H1 (cell line): Measurements from ENCODE around the gene CTDSP1. TPM values are rescaled to one million over a fixed set of nuclear protein-coding genes. Genes with fewer than 3 reads are reported as not detected.

ENCODE experiments used
- CTCF ChIA-PET: fragments of 300-600 bp; sonication (Branson Sonifier 250); formaldehyde crosslinking; loops from one replicate; lab custom pipeline; 2021; ENCODE audit not compliant: partially characterized antibody; lab: Charles Lee
- POLR2A ChIA-PET: fragments of 300-600 bp; sonication (Branson Sonifier 250); formaldehyde crosslinking; loops from one replicate; lab custom pipeline; 2021; ENCODE audit warnings: inconsistent platforms; ENCODE audit not compliant: partially characterized antibody; lab: Charles Lee
- DNase-seq, 2 experiments: peaks; one replicate each; pipeline versions ENCODE4 v3.0.0 to v3.0.0-alpha.2; 2010 to 2022; ENCODE audit warnings: low spot score in 2 of 2, low read depth in 1 of 2, mixed read lengths in 1 of 2
- FAIRE-seq: peaks from 2 replicates; lab custom pipeline; 2011; peaks lifted over from hg19 to GRCh38; lab: Jason Lieb, UNC
- H2AFZ ChIP-seq: 2 replicates; pipeline ENCODE4 v1.8.1; 2012; ENCODE audit warnings: low read length, inconsistent platforms
- H2AK5ac ChIP-seq: 2 replicates; pipeline ENCODE4 v1.6.1; 2013; ENCODE audit warnings: low read depth, low read length
- H2BK120ac ChIP-seq: replicated peaks from 2 replicates; pipeline ENCODE3; 2013; ENCODE audit warnings: low read depth, low read length, inconsistent platforms
- H2BK12ac ChIP-seq: 2 replicates; pipeline ENCODE4 v1.6.1; 2013; ENCODE audit warnings: low read depth, low read length
- H2BK15ac ChIP-seq: 2 replicates; pipeline ENCODE4 v1.6.1; 2013; ENCODE audit warnings: low read length
- H2BK20ac ChIP-seq: 2 replicates; pipeline ENCODE4 v1.6.1; 2013; ENCODE audit warnings: low read length
- H2BK5ac ChIP-seq: 2 replicates; pipeline ENCODE4 v1.6.1; 2013; ENCODE audit warnings: low read depth, low read length
- H3K14ac ChIP-seq: 2 replicates; pipeline ENCODE4 v1.6.1; 2013; ENCODE audit warnings: inconsistent platforms; ENCODE audit not compliant: insufficient read length
- H3K18ac ChIP-seq: 2 replicates; pipeline ENCODE4 v1.6.1; 2013; ENCODE audit warnings: low read length; ENCODE audit errors: extremely low read depth
- H3K23ac ChIP-seq: 2 replicates; pipeline ENCODE4 v1.6.1; 2013; ENCODE audit warnings: inconsistent platforms; ENCODE audit not compliant: insufficient read length
- H3K23me2 ChIP-seq: 2 replicates; pipeline ENCODE4 v1.6.1; 2013; ENCODE audit warnings: low read depth, low read length
- H3K27ac ChIP-seq: 2 replicates; pipeline ENCODE4 v1.6.1; 2011; ENCODE audit warnings: low read depth, low read length, inconsistent platforms
- H3K27me3 ChIP-seq, 4 experiments: replicated peaks in 1 of 4; 1 replicate in 1 of 4; 2 replicates in 3 of 4; pipeline versions ENCODE4 v1.6.1 to v1.8.1; 2011 to 2013; ENCODE audit warnings: low read length in 3 of 4, mild to moderate bottlenecking in 3 of 4, inconsistent platforms in 2 of 4, mixed read lengths in 2 of 4, moderate library complexity in 1 of 4; ENCODE audit not compliant: control insufficient read depth in 3 of 4, insufficient read depth in 3 of 4; ENCODE audit errors: extremely low read depth in 1 of 4
- H3K36me3 ChIP-seq, 4 experiments: 2 replicates each; pipeline versions ENCODE4 v1.6.1 to v1.8.1; 2011 to 2013; ENCODE audit warnings: mild to moderate bottlenecking in 4 of 4, low read length in 3 of 4, moderate library complexity in 2 of 4, control low read depth in 1 of 4, inconsistent platforms in 1 of 4; ENCODE audit not compliant: insufficient read depth in 4 of 4, control insufficient read depth in 2 of 4
- H3K4ac ChIP-seq: replicated peaks from 2 replicates; pipeline ENCODE3; 2013; ENCODE audit warnings: low read length, low read depth, mixed read lengths, inconsistent platforms; ENCODE audit not compliant: insufficient read length
- H3K4me1 ChIP-seq, 4 experiments: replicated peaks in 1 of 4; 1 replicate in 1 of 4; 2 replicates in 3 of 4; pipeline versions ENCODE4 v1.6.1 to v1.8.1; 2011 to 2013; ENCODE audit warnings: low read length in 3 of 4, inconsistent platforms in 2 of 4, mixed read lengths in 1 of 4; ENCODE audit not compliant: insufficient read depth in 4 of 4, control insufficient read depth in 3 of 4
- H3K4me2 ChIP-seq, 2 experiments: 2 replicates each; pipeline versions ENCODE4 v1.6.1 to v1.8.1; 2011 to 2013; ENCODE audit warnings: low read depth in 2 of 2, low read length in 2 of 2, control low read depth in 1 of 2, inconsistent platforms in 1 of 2, mild to moderate bottlenecking in 1 of 2; ENCODE audit not compliant: insufficient read depth in 1 of 2
- H3K4me3 ChIP-seq, 4 experiments: fragments of 200-600, 300-600 bp in 1 of 4; sonication (generic), shearing (Covaris generic), sonication (Bioruptor Twin) in 1 of 4; 2 replicates each; pipeline versions ENCODE4 v1.5.1 to v1.8.1; 2011 to 2016; ENCODE audit warnings: low read length in 4 of 4, low read depth in 3 of 4, control low read depth in 2 of 4, inconsistent platforms in 2 of 4, mild to moderate bottlenecking in 2 of 4, mixed read lengths in 1 of 4, moderate library complexity in 1 of 4; ENCODE audit not compliant: insufficient read depth in 2 of 4; ENCODE audit errors: extremely low read depth in 1 of 4
- H3K56ac ChIP-seq: replicated peaks from 2 replicates; pipeline ENCODE3; 2013; ENCODE audit warnings: low read depth, mild to moderate bottlenecking, mixed read lengths, low read length, inconsistent platforms; ENCODE audit not compliant: insufficient read length
- H3K79me1 ChIP-seq: 2 replicates; pipeline ENCODE4 v1.6.1; 2013; ENCODE audit warnings: low read depth, low read length, control low read depth
- H3K79me2 ChIP-seq, 2 experiments: 2 replicates each; pipeline versions ENCODE4 v1.6.1 to v1.8.1; 2012 to 2013; ENCODE audit warnings: low read length in 2 of 2, mild to moderate bottlenecking in 2 of 2, inconsistent platforms in 1 of 2; ENCODE audit not compliant: insufficient read depth in 2 of 2, control insufficient read depth in 1 of 2
- H3K9ac ChIP-seq, 4 experiments: replicated peaks in 1 of 4; 1 replicate in 1 of 4; 2 replicates in 3 of 4; pipeline versions ENCODE4 v1.6.1 to v1.8.1; 2011 to 2013; ENCODE audit warnings: low read depth in 3 of 4, low read length in 3 of 4, control low read depth in 2 of 4, mild to moderate bottlenecking in 2 of 4, moderate library complexity in 2 of 4, inconsistent platforms in 1 of 4; ENCODE audit errors: extremely low read depth in 1 of 4
- H3K9me3 ChIP-seq, 2 experiments: 2 replicates each; pipeline versions ENCODE4 v1.6.1 to v1.8.1; 2012 to 2013; ENCODE audit warnings: mild to moderate bottlenecking in 2 of 2, moderate library complexity in 2 of 2, control low read depth in 1 of 2, inconsistent platforms in 1 of 2, low read depth in 1 of 2, low read length in 1 of 2, mixed read lengths in 1 of 2; ENCODE audit not compliant: insufficient read depth in 2 of 2
- H4K20me1 ChIP-seq, 2 experiments: replicated peaks in 1 of 2; 2 replicates each; pipeline versions ENCODE3 to v1.8.1; 2011 to 2013; ENCODE audit warnings: inconsistent platforms in 2 of 2, low read length in 2 of 2, mild to moderate bottlenecking in 1 of 2; ENCODE audit not compliant: insufficient read depth in 2 of 2, control insufficient read depth in 1 of 2
- H4K5ac ChIP-seq: 2 replicates; pipeline ENCODE4 v1.6.1; 2013; ENCODE audit warnings: low read length, low read depth, mixed read lengths, inconsistent platforms; ENCODE audit not compliant: insufficient read length
- H4K8ac ChIP-seq: 2 replicates; pipeline ENCODE4 v1.8.0; 2013; ENCODE audit warnings: mild to moderate bottlenecking, moderate library complexity, low read length, inconsistent platforms; ENCODE audit not compliant: insufficient read depth; ENCODE audit errors: extremely low read depth
- H4K91ac ChIP-seq: replicated peaks from 2 replicates; pipeline ENCODE3; 2013; ENCODE audit warnings: low read length, mixed read lengths, inconsistent platforms; ENCODE audit not compliant: insufficient read length
- SIRT6 ChIP-seq: IDR thresholded peaks from one replicate; pipeline ENCODE4 v1.7.1; 2012; ENCODE audit warnings: low read length, inconsistent platforms
- YY1 ChIP-seq: IDR thresholded peaks from 2 replicates; pipeline ENCODE4 v1.6.1; 2011; ENCODE audit warnings: low read depth, mild to moderate bottlenecking, low read length
- ZNF274 ChIP-seq: IDR thresholded peaks from 2 replicates; pipeline ENCODE4 v1.7.0; 2012; ENCODE audit warnings: low read length, borderline replicate concordance; ENCODE audit errors: extremely low read depth
- WGBS, 2 experiments: shearing (Covaris generic) in 1 of 2; methylation state at CpG; one replicate each; pipeline versions ENCODE4 v1.1.6 to v1.1.7; 2013 to 2015; ENCODE audit warnings: low lambda C conversion rate in 2 of 2, mixed read lengths in 2 of 2, inconsistent platforms in 1 of 2, low coverage in 1 of 2, missing lambda C conversion rate in 1 of 2; ENCODE audit not compliant: insufficient replicate concordance in 2 of 2, insufficient coverage in 1 of 2, insufficient read length in 1 of 2; ENCODE audit errors: extremely low coverage in 1 of 2, missing lambda C conversion rate in 1 of 2; 5-methylcytosine and 5-hydroxymethylcytosine counted together
- polyA plus RNA-seq, 7 experiments: library from polyadenylated mRNA; depleted of rRNA in 3 of 7; stranded (reverse) in 5 of 7; unstranded in 2 of 7; fragments of >200 nt in 5 of 7; fragments of 200-250 nt in 2 of 7; gene quantifications; 1 replicate in 5 of 7; 2 replicates in 1 of 7; 4 replicates in 1 of 7; pipeline versions ENCODE4 v1.2.1 to v1.2.3, GENCODE V29; 2011 to 2013; ENCODE audit warnings: missing spikeins in 2 of 7, mixed read lengths in 2 of 7
- total RNA-seq: library from RNA; stranded (reverse); fragmentation: NEBNext Ultra II Directional; extraction: Animal tissue kit (Norgen Biotek cat#: 25700); gene quantifications from 2 replicates; pipeline ENCODE4 v1.2.1, GENCODE V29; 2021

Gene CTDSP1
- total and polyA plus RNA-seq, 2 of the 8 experiments (the other 6 are each of a cell fraction or from before 2014, with no cell fraction given), result 20.3 to 35.2 TPM

DNA sequence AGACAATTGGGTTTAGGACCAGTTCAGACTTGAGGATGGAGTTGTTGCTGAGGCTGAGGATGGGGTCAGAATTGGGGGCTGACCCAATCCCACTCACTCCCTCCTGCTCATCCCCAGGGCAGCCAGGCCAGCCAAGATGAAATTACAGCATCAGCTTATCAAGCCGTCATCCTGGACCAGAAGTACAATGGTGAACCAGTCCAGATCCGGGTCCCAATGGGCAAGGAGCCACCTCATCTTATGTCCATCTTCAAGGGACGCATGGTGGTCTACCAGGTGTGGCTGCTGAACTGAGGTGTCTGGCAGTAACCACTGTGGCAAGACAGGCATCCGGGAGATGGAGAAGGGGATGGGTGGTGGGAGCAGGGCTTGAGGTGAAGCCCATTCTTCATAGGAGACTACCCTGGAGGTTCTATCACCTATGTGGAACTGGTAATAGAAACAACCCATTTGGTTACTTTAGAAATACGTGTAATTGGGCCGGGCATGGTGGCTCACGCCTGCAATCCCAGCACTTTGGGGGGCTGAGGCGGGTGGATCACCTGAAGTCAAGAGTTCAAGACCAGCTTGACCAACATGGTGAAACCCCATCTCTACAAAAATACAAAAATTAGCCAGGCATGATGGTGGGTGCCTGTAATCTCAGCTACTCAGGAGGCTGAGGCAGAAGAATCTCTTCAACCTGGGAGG, 33.2 kb downstream of the CTDSP1 start:
- TF ChIP-seq YY1 (no peak), ZNF274 (no peak), SIRT6 (no peak)
- H2BK12ac ChIP-seq, result no peak overlapping the region
- H3K4me3 ChIP-seq, result no peak overlapping the region
- no peaks in the 10 kb centered on the region for H3K9me3 ChIP-seq
- WGBS, 2 experiments, result 95% methylated on average over 8 of the region's 8 CpGs; no CpG with 5 or more reads in 1 of the 2 experiments
- no peak overlapping the region for H3K9ac ChIP-seq
- H3K23me2 ChIP-seq, result no peaks in the 10 kb centered on the region
- H3K14ac ChIP-seq, result no peak overlapping the region
- FAIRE-seq, result no peak
- no peak overlapping the region for H3K18ac ChIP-seq
- no peak overlapping the region for H3K4ac ChIP-seq
- H3K4me2 ChIP-seq, result no peak overlapping the region
- no peaks in the 10 kb centered on the region for H4K20me1 ChIP-seq
- H3K56ac ChIP-seq, result no peak overlapping the region
- no peaks in the 10 kb centered on the region for H3K79me2 ChIP-seq
- no peak for DNase-seq
- ChIA-PET CTCF (no interaction called here), POLR2A (no interaction called here)
- peak overlapping the region; percentile 35; the same call in 1 of the 2 replicates for H4K8ac ChIP-seq
- H2BK15ac ChIP-seq, result no peak overlapping the region
- H2BK120ac ChIP-seq, result no peak overlapping the region
- H2AFZ ChIP-seq, result no peak overlapping the region
- H3K27me3 ChIP-seq, result no peaks in the 10 kb centered on the region
- no peak overlapping the region for H2BK5ac ChIP-seq
- no peak overlapping the region for H4K91ac ChIP-seq
- no peak overlapping the region for H3K23ac ChIP-seq
- H2AK5ac ChIP-seq, result no peak overlapping the region
- H3K27ac ChIP-seq, result no peak overlapping the region
- H2BK20ac ChIP-seq, result no peak overlapping the region
- no peaks in the 10 kb centered on the region for H3K79me1 ChIP-seq
- H3K4me1 ChIP-seq, result peaks cover 0 to under 1% (median 0%) of the 10 kb centered on the region in 4 experiments; a peak in 1 of 7 replicates
- no peaks in the 10 kb centered on the region for H3K36me3 ChIP-seq
- no peak overlapping the region for H4K5ac ChIP-seq
